ENCODE data around the gene PSTPIP1.

DNA sequence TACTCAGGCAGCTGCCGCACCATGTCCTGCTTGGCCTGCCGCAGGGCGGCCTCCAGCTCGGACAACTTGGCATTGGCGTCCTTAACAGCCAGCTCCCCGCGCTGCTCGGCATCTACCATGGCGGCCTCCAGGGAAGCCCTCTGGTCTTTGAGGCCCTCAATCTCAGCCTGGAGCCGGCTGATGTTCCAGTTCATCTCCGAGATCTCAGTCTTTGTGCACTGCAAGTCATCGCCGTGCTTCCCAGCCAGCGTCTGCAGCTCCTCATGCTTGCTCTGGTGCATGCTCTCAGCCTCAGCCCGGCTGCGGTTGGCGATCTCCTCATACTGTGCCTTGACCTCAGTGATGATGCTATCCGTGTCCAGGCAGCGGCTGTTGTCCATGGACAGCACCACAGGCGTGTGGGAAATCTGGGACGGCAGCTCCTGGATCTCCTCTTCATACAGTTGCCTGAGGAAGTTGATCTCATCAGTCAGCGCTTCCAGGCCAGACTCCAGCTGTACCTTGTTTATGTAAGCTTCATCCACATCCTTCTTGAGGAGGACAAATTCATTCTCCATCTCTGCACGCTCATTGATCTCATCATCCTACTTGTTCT is 15.5 kb upstream of the PSTPIP1 start:
- TF ChIP-seq CTCF (IDR thresholded peaks at IDR 0.05), result no peak
- no peak for TF ChIP-seq POLR2AphosphoS5 (IDR thresholded peaks at IDR 0.05)
- TF ChIP-seq POLR2A (IDR thresholded peaks at IDR 0.05), result no peak

Measured in breast epithelium (tissue), 3 donors.